ENCODE measurements around the gene TMEM187. TPM values are rescaled to one million over a fixed set of nuclear protein-coding genes. Genes with fewer than 3 reads are reported as not detected.

The TMEM187 gene
- total and polyA plus RNA-seq, 2 of the 4 experiments (the other 2 are of a cell fraction) = 3.4 to 6.2 TPM

DNA sequence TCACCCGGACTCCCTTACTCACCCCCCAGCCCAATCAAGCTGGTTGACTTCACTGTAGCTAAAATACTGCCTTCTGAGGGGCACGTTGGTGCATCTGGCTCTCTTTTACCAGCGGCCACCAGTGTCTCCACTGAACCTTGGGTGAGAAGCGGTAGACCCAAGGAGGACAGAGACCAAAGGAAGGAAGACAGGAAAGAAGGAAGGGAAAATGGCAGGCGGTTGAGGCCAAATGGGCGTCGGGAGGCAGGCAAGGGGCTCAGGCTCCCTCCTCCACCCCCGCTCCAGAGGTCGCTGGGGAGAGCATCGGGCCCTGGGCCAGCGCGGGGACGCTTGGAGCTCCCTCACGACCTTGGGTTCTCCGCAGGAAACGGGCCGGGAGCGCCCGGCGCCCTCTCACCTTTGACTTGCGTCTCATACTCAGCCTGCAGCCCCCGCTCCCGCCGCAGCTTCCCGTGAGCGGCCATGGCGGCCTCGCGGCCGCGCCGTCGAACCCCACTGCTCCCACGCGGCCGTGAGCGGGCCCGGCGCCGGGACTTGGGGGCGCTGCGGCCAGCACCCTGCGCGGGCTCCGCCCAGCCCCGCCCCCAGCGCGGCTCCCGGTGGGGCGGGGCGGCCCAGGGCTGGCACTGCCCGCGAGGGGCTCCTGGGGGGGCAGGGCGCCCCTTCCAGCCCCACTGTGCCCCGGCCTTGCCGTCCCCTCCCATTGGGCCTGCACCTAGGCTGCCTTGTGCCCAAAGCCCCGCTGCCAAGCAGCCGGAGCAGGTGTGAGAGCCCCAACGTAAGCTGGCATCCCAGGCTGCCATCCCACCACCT lies 46.6 kb upstream of the TMEM187 start, which contains the start of gene ARHGAP4 (continued):
- no peak for TF ChIP-seq MAZ (IDR thresholded peaks at IDR 0.05; ENCODE audit: borderline replicate concordance, low read depth, low read length)

DNA sequence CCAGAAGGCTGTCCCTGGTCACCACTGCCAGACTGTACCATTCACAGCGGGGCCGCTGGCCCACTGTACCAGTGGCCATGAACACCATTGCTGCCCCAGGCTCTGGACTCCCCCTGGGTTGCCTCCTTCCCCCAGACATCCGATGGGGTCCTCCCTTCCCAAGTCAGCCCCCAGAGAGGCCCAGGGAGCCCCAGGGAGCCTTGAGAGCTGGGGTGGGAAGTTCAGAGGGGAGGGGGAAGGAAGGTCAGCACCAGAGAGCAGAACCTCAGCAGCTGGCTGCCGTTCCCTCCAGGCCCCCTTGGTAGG lies 46.0 kb upstream of the TMEM187 start:
- POLR2A ChIA-PET (ENCODE audit: unreplicated experiment) = no interaction called here
- TF ChIP-seq RAD21 (IDR thresholded peaks at IDR 0.05; ENCODE audit: low read length) (no peak), BHLHE40 (IDR thresholded peaks at IDR 0.05; ENCODE audit: low read depth, low read length) (no peak), SMC3 (IDR thresholded peaks at IDR 0.05; ENCODE audit: low read depth, low read length) (no peak), MAZ (IDR thresholded peaks at IDR 0.05; ENCODE audit: borderline replicate concordance, low read depth, low read length) (no peak), RFX5 (IDR thresholded peaks at IDR 0.05; ENCODE audit: low read depth, low read length) (no peak), FOS (IDR thresholded peaks at IDR 0.05; ENCODE audit: low read depth, low read length) (no peak), RCOR1 (IDR thresholded peaks at IDR 0.05; ENCODE audit: insufficient replicate concordance, low read length) (no peak), MAFK (IDR thresholded peaks at IDR 0.05; ENCODE audit: low read depth, low read length) (no peak), POLR2A (IDR thresholded peaks at IDR 0.05; ENCODE audit: low read depth, low read length) (no peak), CTCF (conservative IDR thresholded peaks at IDR 0.05; ENCODE audit: low read depth, low read length) (no peak), MXI1 (IDR thresholded peaks at IDR 0.05; ENCODE audit: borderline replicate concordance, low read depth, low read length) (no peak), CHD1 (IDR thresholded peaks at IDR 0.05; ENCODE audit: low read depth, low read length) (no peak), NFE2L2 (IDR thresholded peaks at IDR 0.05; ENCODE audit: low read depth, low read length) (no peak), ELK1 (IDR thresholded peaks at IDR 0.05; ENCODE audit: borderline replicate concordance, low read depth, low read length) (no peak), CEBPB (IDR thresholded peaks at IDR 0.05; ENCODE audit: low read depth, low read length) (no peak)

More for the DNA sequence above, 46.0 kb upstream of the TMEM187 start:
- Histone ChIP-seq H3K4ac (ENCODE audit: low read depth, low read length) (no peak overlapping the region), H4K5ac (ENCODE audit: low read depth, low read length) (no peak overlapping the region), H2AK9ac (replicated peaks; ENCODE audit: low read depth, low read length, poor library complexity) (peak overlapping the region; percentile 97), H2BK15ac (ENCODE audit: low read depth, low read length) (no peak overlapping the region), H4K20me1 (ENCODE audit: insufficient read depth, low read length) (peaks cover 2% of the 10 kb centered on the region), H2BK20ac (ENCODE audit: low read depth, low read length) (no peak overlapping the region), H3K9me3 (ENCODE audit: control insufficient read depth, insufficient read depth, low read length) (no peaks in the 10 kb centered on the region), H3K27me3 (ENCODE audit: control insufficient read depth, insufficient read depth, low read length) (no peaks in the 10 kb centered on the region; the same call in 1 of the 2 replicates), H3K79me1 (ENCODE audit: low read depth in 1 of 2, low read length in 2 of 2) (peaks cover 0 to 7% of the 10 kb centered on the region in 2 experiments; a peak in 2 of 4 replicates), H3K36me3 (ENCODE audit: control insufficient read depth, insufficient read depth, low read length) (peaks cover 16% of the 10 kb centered on the region), H3K14ac (replicated peaks; ENCODE audit: low read depth, low read length) (no peak overlapping the region), H4K8ac (ENCODE audit: low read depth in 2 of 2, low read length in 2 of 2) (no peak overlapping the region; a peak in 1 of 4 replicates), H3K9ac (ENCODE audit: low read depth, low read length) (no peak overlapping the region), H3K27ac (ENCODE audit: insufficient read depth, low read length) (no peak overlapping the region), H3K9me1 (ENCODE audit: insufficient read depth, low read length) (no peaks in the 10 kb centered on the region; the same call in 1 of the 2 replicates), H3K4me1 (ENCODE audit: control insufficient read depth, insufficient read depth, low read length) (peaks cover 2% of the 10 kb centered on the region), H3K23ac (ENCODE audit: low read depth, low read length) (no peak overlapping the region; the same call in 1 of the 2 replicates), H2AFZ (replicated peaks; ENCODE audit: low read length, poor library complexity) (peak overlapping the region; percentile 61), H4K91ac (ENCODE audit: insufficient read depth, low read depth, low read length) (peak overlapping the region; percentile 21; the same call in 1 of the 2 replicates), H3K4me2 (ENCODE audit: low read depth, low read length) (no peak overlapping the region), H2BK120ac (ENCODE audit: low read depth, low read length) (no peak overlapping the region), H2BK5ac (ENCODE audit: low read depth, low read length, poor library complexity, severe bottlenecking) (no peak overlapping the region), H2AK5ac (ENCODE audit: low read depth, low read length) (no peak overlapping the region), H3K4me3 (ENCODE audit: insufficient read depth, low read depth, low read length) (no peak overlapping the region), H3K18ac (ENCODE audit: low read depth, low read length) (no peak overlapping the region), H3K56ac (ENCODE audit: extremely low read depth, insufficient read depth, low read length) (no peak overlapping the region)
- CTCF ChIA-PET = no interaction called here
- no TSS peak for BruUV-seq (replicated peaks)
- in situ Hi-C loops (cut with MboI; ENCODE audit: low sequenced_read_pairs) = no loop called here
- DNase-seq = no peak
- dilution Hi-C loops (cut with HindIII; ENCODE audit: low sequenced_read_pairs, unreplicated experiment) = no loop called here
- intact Hi-C loops (cut with micrococcal nuclease) = loop anchor here (5.0 kb wide), 1 partner anchor 134 kb away; the partner anchor contains the start of genes IDH3G and SSR4
- no CpG with 5 or more reads among the region's 4 CpGs for WGBS, 2 experiments (ENCODE audit: extremely low coverage in 2 of 2, insufficient read length in 1 of 2)
- no peak for ATAC-seq (ENCODE audit: low read depth)

All from IMR-90 (cell line).